ENCODE measurements around the gene CPNE9. TPM values are rescaled to one million over a fixed set of nuclear protein-coding genes. Genes with fewer than 3 reads are reported as not detected.

Gene CPNE9
- total and polyA plus RNA-seq, 2 of the 13 experiments (the other 11 are each of a cell fraction or from before 2014, with no cell fraction given): 0.20 TPM; not detected in 1

DNA sequence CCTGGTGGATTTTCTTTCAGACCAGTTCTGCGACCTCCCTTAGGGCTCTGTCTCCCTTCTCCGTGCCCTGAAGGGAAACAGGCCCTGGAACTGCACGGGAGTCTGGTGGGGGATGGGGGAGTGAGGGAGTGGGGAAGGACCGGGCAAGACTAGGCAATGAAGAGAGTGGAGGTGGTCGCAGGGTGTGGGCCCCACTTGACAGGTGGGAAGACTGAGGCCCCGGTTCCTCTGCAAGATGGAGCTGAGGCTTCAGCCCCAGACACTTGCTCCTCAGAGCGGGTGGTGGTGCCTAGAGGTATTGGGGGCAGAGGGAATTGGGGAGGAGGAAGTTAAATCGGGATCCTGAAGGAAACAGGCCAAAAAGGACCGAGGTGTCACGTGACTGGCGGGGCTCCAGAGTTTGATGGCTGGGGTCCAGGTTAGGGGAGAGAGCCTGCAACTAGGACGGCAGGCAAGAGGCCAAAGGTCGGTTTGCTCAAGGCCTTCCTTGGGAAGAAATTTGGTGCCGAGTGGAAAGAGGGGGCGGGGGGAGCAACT is 66.7 kb downstream of the CPNE9 start (continued):
- TF ChIP-seq NCOA2 (CRISPR knock-in tag; IDR thresholded peaks at IDR 0.05): no peak
- no peak for TF ChIP-seq KLF9 (CRISPR knock-in tag; IDR thresholded peaks at IDR 0.05; ENCODE audit: low read depth)
- no peak for TF ChIP-seq CCDC6 (CRISPR knock-in tag; IDR thresholded peaks at IDR 0.05)
- TF ChIP-seq, protein P1, sequence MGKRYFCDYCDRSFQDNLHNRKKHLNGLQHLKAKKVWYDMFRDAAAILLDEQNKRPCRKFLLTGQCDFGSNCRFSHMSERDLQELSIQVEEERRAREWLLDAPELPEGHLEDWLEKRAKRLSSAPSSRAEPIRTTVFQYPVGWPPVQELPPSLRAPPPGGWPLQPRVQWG (CRISPR knock-in tag; IDR thresholded peaks at IDR 0.05; ENCODE audit: borderline replicate concordance, low read depth): no peak
- TF ChIP-seq, protein P2, sequence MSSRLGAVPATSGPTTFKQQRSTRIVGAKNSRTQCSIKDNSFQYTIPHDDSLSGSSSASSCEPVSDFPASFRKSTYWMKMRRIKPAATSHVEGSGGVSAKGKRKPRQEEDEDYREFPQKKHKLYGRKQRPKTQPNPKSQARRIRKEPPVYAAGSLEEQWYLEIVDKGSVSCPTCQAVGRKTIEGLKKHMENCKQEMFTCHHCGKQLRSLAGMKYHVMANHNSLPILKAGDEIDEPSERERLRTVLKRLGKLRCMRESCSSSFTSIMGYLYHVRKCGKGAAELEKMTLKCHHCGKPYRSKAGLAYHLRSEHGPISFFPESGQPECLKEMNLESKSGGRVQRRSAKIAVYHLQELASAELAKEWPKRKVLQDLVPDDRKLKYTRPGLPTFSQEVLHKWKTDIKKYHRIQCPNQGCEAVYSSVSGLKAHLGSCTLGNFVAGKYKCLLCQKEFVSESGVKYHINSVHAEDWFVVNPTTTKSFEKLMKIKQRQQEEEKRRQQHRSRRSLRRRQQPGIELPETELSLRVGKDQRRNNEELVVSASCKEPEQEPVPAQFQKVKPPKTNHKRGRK (CRISPR knock-in tag; IDR thresholded peaks at IDR 0.05): no peak
- no peak for TF ChIP-seq DRAP1 (CRISPR knock-in tag; IDR thresholded peaks at IDR 0.05)
- no peak for TF ChIP-seq NKX3-1 (CRISPR knock-in tag; IDR thresholded peaks at IDR 0.05)
- no peak for TF ChIP-seq ZNF383 (CRISPR knock-in tag; IDR thresholded peaks at IDR 0.05; ENCODE audit: borderline replicate concordance)
- TF ChIP-seq MBNL3 (CRISPR knock-in tag; conservative IDR thresholded peaks at IDR 0.05): no peak
- TF ChIP-seq ZNF205 (CRISPR knock-in tag; IDR thresholded peaks at IDR 0.05): no peak
- TF ChIP-seq ZBTB14 (CRISPR knock-in tag; IDR thresholded peaks at IDR 0.05): no peak
- TF ChIP-seq SOX6 (IDR thresholded peaks at IDR 0.05): no peak
- TF ChIP-seq SOX6 (CRISPR knock-in tag; IDR thresholded peaks at IDR 0.05): 0 out of 2 replicates have a peak, but pooled peaks have one; percentile 14
- TF ChIP-seq, protein P3, sequence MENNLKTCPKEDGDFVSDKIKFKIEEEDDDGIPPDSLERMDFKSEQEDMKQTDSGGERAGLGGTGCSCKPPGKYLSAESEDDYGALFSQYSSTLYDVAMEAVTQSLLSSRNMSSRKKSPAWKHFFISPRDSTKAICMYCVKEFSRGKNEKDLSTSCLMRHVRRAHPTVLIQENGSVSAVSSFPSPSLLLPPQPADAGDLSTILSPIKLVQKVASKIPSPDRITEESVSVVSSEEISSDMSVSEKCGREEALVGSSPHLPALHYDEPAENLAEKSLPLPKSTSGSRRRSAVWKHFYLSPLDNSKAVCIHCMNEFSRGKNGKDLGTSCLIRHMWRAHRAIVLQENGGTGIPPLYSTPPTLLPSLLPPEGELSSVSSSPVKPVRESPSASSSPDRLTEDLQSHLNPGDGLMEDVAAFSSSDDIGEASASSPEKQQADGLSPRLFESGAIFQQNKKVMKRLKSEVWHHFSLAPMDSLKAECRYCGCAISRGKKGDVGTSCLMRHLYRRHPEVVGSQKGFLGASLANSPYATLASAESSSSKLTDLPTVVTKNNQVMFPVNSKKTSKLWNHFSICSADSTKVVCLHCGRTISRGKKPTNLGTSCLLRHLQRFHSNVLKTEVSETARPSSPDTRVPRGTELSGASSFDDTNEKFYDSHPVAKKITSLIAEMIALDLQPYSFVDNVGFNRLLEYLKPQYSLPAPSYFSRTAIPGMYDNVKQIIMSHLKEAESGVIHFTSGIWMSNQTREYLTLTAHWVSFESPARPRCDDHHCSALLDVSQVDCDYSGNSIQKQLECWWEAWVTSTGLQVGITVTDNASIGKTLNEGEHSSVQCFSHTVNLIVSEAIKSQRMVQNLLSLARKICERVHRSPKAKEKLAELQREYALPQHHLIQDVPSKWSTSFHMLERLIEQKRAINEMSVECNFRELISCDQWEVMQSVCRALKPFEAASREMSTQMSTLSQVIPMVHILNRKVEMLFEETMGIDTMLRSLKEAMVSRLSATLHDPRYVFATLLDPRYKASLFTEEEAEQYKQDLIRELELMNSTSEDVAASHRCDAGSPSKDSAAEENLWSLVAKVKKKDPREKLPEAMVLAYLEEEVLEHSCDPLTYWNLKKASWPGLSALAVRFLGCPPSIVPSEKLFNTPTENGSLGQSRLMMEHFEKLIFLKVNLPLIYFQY (CRISPR knock-in tag; IDR thresholded peaks at IDR 0.05; ENCODE audit: borderline replicate concordance): no peak
- no peak for TF ChIP-seq ZSCAN20 (CRISPR knock-in tag; IDR thresholded peaks at IDR 0.05; ENCODE audit: borderline replicate concordance)

Measured in HepG2 (cell line).